Measurements from ENCODE around the gene DNAH2. TPM values are rescaled to one million over a fixed set of nuclear protein-coding genes. Genes with fewer than 3 reads are reported as not detected.

DNAH2 gene
- total and polyA plus RNA-seq, 9 of the 15 experiments (the other 6 are each of a cell fraction or from before 2014, with no cell fraction given): 0.03 TPM; not detected in 8

DNA sequence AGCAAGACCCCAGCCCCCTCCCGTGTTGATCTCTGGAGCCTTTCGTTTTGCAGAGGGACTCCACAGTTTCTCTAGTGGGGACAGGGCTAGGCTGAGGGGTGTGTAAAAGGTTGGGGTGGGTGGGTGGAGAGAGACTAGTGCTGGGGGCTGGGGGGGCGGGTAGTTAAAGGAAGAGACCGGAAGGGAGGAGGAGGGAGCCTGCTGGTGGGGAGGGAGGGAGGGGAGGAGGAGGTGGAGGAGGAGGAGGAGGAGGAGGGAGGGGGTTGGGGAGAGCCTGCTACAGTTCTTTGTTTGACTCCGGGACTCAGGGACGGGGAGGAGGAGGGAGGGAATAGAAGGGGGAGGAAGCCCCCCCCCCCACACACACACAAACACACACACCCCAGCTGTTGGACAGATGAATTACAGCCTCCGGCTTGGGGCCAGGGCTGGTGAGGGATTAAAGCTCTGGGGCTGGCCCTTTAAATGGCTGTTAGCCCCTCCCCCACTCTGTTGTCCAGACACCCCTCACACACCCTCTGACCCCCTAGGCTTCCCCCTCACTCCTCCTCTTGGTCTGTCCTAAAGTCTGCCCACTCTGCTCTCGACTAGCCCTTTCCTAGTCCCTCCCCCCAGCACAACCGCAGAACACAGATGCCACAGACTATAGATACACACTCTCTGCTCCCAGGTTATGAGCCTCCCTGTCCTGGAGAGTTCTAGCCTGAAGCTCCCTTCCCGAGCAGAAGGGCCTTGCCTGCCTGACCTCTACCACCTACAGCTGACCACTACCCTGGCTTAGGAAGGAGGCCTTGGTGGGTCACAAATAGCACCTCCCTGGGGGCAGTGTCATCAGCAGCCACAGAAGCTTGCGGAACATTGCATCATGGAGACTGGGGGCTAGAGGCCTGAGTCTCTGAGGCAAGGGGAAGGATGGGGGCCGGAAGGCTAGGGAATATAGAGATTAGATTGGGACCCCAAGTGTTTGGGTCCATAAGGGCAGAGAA lies 120.8 kb downstream of the DNAH2 start:
- Histone ChIP-seq H3K9me3 (replicated peaks; ENCODE audit: control insufficient read depth, insufficient read depth, low read depth, low read length) (no peaks in the 10 kb centered on the region), H3K9me1 (ENCODE audit: control insufficient read depth, insufficient read depth, low read length) (no peaks in the 10 kb centered on the region), H2AFZ (ENCODE audit: low read depth, low read length) (no peak overlapping the region), H3K4me1 (replicated peaks in 1 of 2; ENCODE audit: control insufficient read depth in 2 of 2, insufficient read depth in 2 of 2, low read length in 2 of 2) (peaks cover 45 to 66% of the 10 kb centered on the region in 2 experiments), H3K4me2 (ENCODE audit: insufficient read depth, low read length) (peak overlapping the region; percentile 88), H3K27me3 (ENCODE audit: control insufficient read depth in 2 of 2, insufficient read depth in 2 of 2, low read length in 2 of 2) (no peaks in the 10 kb centered on the region), H3K36me3 (ENCODE audit: control insufficient read depth, insufficient read depth, low read length) (peaks cover 10% of the 10 kb centered on the region; the same call in 2 of the 3 replicates), H3K4me3 (peak overlapping the region; percentile 27), H3K79me2 (ENCODE audit: control insufficient read depth, insufficient read depth, low read length) (peaks cover 39% of the 10 kb centered on the region), H4K20me1 (replicated peaks; ENCODE audit: control insufficient read depth, insufficient read depth, low read length) (no peaks in the 10 kb centered on the region; the same call in 1 of the 2 replicates), H3K9ac (ENCODE audit: insufficient read depth in 1 of 2, low read depth in 2 of 2, low read length in 2 of 2) (peak overlapping the region; percentile 68 to 89; a peak in 3 of 4 replicates), H3K27ac (ENCODE audit: extremely low read depth, low read depth, low read length) (peak overlapping the region; percentile 85)
- peak; percentile 5 for ATAC-seq
- in situ Hi-C loops (cut with MboI) (no loop called here), intact Hi-C loops (cut with micrococcal nuclease) (loop anchor here (1.0 to 10.0 kb wide), 3 partner anchors 19 to 286 kb away; partner anchors contain the start of genes HES7 and NAA38)
- DNase-seq (ENCODE audit: extremely low read depth in 1 of 4, low spot score in 3 of 4): peak; percentile 27 to 77 (median 38)
- BruUV-seq (replicated peaks): TSS peak; percentile 36
- ChIA-PET CTCF (ENCODE audit: low intra/inter-chr PET ratio) (no interaction called here), POLR2A (interaction anchor here (0.5 to 1.0 kb wide), 7 partner anchors 9 to 254 kb away, joined by 3 to 6 read pairs (median 3); partner anchors contain the start of genes CYB5D1 and NAA38)
- peak; percentile 58 for FAIRE-seq
- WGBS (ENCODE audit: insufficient coverage, low coverage, missing lambda C conversion rate): 5% methylated on average over 7 of the region's 12 CpGs
- TF ChIP-seq CTBP1 (IDR thresholded peaks at IDR 0.05; ENCODE audit: borderline replicate concordance) (peak; percentile 40), SMC3 (conservative IDR thresholded peaks at IDR 0.05; ENCODE audit: insufficient read depth, low read depth, low read length) (no peak), CXXC5 (CRISPR knock-in tag; IDR thresholded peaks at IDR 0.05) (no peak), ZNF263 (CRISPR knock-in tag; IDR thresholded peaks at IDR 0.05; ENCODE audit: borderline replicate concordance) (peak; percentile 83; the same call in 1 of the 2 replicates), POLR2G (IDR thresholded peaks at IDR 0.05; ENCODE audit: low read depth, low read length) (peak; percentile 44; the same call in 1 of the 2 replicates), ELF4 (CRISPR knock-in tag; IDR thresholded peaks at IDR 0.05) (no peak), MYBL2 (IDR thresholded peaks at IDR 0.05; ENCODE audit: low read depth) (no peak), MYBL2 (CRISPR knock-in tag; IDR thresholded peaks at IDR 0.05; ENCODE audit: borderline replicate concordance) (no peak), POLR2A (conservative IDR thresholded peaks at IDR 0.05) (peak; percentile 63), NBN (IDR thresholded peaks at IDR 0.05; ENCODE audit: low read depth) (peak; percentile 73), ZNF134 (CRISPR knock-in tag; conservative IDR thresholded peaks at IDR 0.05) (no peak), MAZ (CRISPR knock-in tag; conservative IDR thresholded peaks at IDR 0.05 in 1 of 2, IDR thresholded peaks at IDR 0.05 in 1 of 2) (peak; percentile 49 to 86), ZNF124 (CRISPR knock-in tag; IDR thresholded peaks at IDR 0.05) (no peak), ARNT (IDR thresholded peaks at IDR 0.05) (0 out of 4 replicates have a peak, but pooled peaks of 1 of the 2 experiments have one; percentile 51), TAF9B (IDR thresholded peaks at IDR 0.05; ENCODE audit: partially characterized antibody) (peak; percentile 39), YBX1 (IDR thresholded peaks at IDR 0.05) (no peak), MYC (IDR thresholded peaks at IDR 0.05; ENCODE audit: low read depth, low read length) (peak; percentile 63), MYC (CRISPR knock-in tag; IDR thresholded peaks at IDR 0.05; ENCODE audit: borderline replicate concordance, low read depth) (no peak)
- TF ChIP-seq, protein P1, sequence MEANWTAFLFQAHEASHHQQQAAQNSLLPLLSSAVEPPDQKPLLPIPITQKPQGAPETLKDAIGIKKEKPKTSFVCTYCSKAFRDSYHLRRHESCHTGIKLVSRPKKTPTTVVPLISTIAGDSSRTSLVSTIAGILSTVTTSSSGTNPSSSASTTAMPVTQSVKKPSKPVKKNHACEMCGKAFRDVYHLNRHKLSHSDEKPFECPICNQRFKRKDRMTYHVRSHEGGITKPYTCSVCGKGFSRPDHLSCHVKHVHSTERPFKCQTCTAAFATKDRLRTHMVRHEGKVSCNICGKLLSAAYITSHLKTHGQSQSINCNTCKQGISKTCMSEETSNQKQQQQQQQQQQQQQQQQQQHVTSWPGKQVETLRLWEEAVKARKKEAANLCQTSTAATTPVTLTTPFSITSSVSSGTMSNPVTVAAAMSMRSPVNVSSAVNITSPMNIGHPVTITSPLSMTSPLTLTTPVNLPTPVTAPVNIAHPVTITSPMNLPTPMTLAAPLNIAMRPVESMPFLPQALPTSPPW (CRISPR knock-in tag; IDR thresholded peaks at IDR 0.05): peak; percentile 86
- TF ChIP-seq, protein P2, sequence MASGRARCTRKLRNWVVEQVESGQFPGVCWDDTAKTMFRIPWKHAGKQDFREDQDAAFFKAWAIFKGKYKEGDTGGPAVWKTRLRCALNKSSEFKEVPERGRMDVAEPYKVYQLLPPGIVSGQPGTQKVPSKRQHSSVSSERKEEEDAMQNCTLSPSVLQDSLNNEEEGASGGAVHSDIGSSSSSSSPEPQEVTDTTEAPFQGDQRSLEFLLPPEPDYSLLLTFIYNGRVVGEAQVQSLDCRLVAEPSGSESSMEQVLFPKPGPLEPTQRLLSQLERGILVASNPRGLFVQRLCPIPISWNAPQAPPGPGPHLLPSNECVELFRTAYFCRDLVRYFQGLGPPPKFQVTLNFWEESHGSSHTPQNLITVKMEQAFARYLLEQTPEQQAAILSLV (tag; IDR thresholded peaks at IDR 0.05): peak; percentile 75; the same call in 1 of the 2 replicates

Data from K562 (cell line).